GM23338 (cell line): ENCODE data around the gene CALY.

Experiments
- JUNB ChIP-seq: IDR thresholded peaks from one replicate; pipeline ENCODE4 v1.6.1; 2016; ENCODE audit warnings: antibody characterized with exemption; ENCODE audit not compliant: unreplicated experiment
- POLR2AphosphoS5 ChIP-seq: IDR thresholded peaks from 2 replicates; pipeline ENCODE4 v1.6.1; 2016; ENCODE audit warnings: antibody characterized with exemption, low read depth
- TF ChIP-seq, protein P1 (sequence below), 2 experiments: fragments of 200-600 bp in 1 of 2; sonication (generic) in 1 of 2; conservative IDR thresholded peaks; 2 replicates each; pipeline versions ENCODE4 v1.5.1 to v1.6.1; 2016 to 2017; ENCODE audit warnings: antibody characterized with exemption in 2 of 2, low read depth in 2 of 2, mild to moderate bottlenecking in 2 of 2, moderate library complexity in 1 of 2
- TF ChIP-seq, protein P2 (sequence below): IDR thresholded peaks from 2 replicates; pipeline ENCODE4 v1.6.1; 2016; ENCODE audit warnings: antibody characterized with exemption

DNA sequence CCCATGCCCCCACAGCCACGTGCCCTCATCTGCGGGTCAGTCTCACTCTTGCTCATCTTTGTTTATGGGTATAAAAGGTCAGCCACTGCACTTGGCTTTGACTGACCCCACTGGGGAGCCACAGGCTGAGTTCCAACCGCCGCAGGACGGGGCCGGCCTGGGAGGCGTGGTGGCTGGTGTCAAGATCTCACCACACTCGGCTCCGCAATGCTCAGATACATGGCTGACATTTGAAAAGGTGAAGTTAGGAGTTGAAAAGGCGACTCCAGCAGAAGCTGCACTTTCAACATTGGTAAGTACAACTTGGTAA, 42.9 kb downstream of the CALY start:
- TF ChIP-seq, protein P1, sequence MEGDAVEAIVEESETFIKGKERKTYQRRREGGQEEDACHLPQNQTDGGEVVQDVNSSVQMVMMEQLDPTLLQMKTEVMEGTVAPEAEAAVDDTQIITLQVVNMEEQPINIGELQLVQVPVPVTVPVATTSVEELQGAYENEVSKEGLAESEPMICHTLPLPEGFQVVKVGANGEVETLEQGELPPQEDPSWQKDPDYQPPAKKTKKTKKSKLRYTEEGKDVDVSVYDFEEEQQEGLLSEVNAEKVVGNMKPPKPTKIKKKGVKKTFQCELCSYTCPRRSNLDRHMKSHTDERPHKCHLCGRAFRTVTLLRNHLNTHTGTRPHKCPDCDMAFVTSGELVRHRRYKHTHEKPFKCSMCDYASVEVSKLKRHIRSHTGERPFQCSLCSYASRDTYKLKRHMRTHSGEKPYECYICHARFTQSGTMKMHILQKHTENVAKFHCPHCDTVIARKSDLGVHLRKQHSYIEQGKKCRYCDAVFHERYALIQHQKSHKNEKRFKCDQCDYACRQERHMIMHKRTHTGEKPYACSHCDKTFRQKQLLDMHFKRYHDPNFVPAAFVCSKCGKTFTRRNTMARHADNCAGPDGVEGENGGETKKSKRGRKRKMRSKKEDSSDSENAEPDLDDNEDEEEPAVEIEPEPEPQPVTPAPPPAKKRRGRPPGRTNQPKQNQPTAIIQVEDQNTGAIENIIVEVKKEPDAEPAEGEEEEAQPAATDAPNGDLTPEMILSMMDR (conservative IDR thresholded peaks at IDR 0.05; ENCODE audit: low read depth in 2 of 2): no peak
- TF ChIP-seq JUNB (no peak), POLR2AphosphoS5 (no peak)
- TF ChIP-seq, protein P2, sequence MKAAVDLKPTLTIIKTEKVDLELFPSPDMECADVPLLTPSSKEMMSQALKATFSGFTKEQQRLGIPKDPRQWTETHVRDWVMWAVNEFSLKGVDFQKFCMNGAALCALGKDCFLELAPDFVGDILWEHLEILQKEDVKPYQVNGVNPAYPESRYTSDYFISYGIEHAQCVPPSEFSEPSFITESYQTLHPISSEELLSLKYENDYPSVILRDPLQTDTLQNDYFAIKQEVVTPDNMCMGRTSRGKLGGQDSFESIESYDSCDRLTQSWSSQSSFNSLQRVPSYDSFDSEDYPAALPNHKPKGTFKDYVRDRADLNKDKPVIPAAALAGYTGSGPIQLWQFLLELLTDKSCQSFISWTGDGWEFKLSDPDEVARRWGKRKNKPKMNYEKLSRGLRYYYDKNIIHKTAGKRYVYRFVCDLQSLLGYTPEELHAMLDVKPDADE: no peak
